GM20431 (cell line): ENCODE measurements around the gene FGD3.

ENCODE experiments used
- in situ Hi-C: fragments of 300-500 bp; cut with MseI, MboI; formaldehyde crosslinking; loops from one replicate; pipeline ENCODE4 v1.15.0; 2020; ENCODE audit warnings: low sequenced_read_pairs; ENCODE audit not compliant: unreplicated experiment

Gene FGD3

DNA sequence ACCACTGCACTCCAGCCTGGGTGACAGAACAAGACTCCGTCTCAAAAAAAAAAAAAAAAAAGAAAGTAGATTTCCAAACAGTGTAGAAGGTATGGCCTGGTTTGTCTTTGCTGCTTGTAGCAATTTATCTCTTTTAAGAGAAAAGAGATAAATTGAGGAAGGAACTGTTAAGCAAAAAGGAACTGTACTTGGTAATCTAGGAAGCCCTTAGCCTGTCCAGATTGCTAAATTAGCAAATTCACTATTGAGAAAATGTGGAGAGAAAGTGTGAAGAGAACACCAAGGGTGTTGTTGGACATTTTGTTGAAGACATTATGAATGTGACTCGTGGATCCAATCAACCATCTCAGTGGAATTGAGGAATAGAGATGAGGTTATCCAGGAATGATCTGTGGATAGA, 98.2 kb downstream of the FGD3 start:
- in situ Hi-C loops: no loop called here

DNA sequence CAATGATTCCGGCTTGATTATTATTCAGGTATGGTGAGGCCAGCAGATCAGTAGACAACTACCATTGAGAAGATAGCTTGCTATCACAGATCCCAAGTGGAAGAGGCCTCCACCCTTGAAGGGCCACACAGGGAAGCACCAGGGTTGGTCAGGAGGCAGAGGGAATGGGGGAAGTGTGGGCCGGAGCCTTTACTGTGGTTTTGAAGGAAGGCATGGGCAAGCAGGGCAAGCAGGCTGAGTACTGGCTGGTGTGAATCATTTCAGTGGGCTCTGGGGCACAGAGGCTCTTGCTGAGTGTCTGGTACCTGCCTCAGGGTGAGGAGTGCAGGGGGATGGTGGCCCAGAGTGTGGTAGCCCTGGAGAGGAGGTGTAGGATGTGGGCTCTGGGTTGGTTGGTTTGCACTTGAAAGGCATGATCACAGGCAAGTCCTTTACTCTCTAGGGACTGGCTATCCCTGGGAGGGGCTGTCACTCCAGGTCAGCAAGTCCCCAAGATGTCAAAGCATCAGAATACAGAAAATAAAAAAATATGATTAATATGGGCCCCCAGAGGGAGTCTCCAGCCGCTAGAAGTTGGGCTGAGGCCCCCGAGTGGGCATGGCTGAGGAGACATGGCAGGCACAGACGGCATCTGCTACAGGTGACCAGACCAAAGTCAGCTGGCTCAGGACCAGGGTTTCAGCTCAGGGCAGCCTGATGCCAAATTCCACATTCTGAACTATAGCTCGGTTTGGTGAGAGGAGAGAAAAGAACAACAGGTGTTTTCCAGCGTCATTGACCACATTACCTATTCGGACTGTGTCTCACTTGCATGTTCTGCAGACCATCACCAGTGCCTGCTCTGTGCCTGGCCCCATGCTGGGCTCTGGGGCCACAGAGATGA, 101.5 kb downstream of the FGD3 start:
- in situ Hi-C loops: no loop called here

DNA sequence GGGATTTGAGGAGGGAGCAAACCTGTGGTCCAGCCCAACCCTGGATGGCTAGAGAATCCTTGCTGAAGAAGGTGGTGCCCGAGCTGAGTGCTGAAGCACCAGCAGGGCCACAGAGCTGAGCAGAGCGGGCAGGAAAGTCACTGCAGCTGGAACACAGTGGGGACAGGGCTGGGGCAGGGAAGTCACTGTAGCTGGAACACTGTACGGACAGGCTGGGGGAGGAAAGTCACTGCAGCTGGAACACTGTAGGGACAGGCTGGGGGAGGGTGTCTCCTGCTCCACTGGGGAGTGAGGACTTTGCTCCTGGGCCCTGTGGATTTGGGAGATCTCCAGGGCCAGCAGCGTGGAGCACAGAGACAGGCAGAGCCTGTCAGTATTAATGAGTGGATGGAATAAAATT, 102.2 kb downstream of the FGD3 start:
- in situ Hi-C loops: no loop called here

DNA sequence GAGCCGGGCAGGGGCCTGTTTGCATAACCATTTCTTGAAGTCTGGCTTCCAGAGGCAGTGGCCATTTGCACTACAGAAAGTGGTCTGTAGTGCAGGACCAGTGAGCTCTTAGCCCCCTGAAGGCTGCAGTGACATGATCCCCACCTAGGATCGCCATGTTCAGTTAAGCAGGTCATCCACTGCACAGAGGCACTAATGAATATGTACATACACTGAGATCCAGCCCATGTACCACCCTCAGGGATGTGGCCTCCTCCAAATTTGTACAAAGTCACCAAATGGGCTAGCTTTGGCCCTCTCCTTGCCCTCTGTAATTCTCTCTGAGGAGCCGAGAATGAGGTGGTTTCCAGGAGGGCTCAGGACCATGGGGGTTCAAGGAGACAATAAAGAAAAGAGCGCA, 102.9 kb downstream of the FGD3 start:
- in situ Hi-C loops: no loop called here

DNA sequence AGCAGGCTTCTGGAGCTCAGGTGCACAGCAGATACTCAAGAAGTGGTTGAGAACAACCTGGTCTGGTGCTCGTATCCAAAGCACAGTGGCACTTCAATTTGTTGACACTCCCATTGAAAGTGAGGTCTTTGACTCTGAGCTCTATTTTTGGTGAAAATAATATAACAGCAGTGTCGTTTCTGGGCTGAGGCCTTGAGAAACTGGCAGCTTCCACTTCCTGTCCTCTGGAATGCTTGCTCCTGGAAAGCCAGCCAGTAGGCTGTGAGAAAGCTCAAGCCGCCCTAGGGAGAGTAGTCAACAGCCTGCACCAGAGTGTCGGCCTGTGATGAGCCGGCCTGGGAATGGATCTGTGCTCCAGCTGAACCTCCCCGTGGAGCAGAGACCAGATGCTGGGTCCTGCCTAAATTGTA, 104.4 kb downstream of the FGD3 start:
- in situ Hi-C loops: no loop called here

DNA sequence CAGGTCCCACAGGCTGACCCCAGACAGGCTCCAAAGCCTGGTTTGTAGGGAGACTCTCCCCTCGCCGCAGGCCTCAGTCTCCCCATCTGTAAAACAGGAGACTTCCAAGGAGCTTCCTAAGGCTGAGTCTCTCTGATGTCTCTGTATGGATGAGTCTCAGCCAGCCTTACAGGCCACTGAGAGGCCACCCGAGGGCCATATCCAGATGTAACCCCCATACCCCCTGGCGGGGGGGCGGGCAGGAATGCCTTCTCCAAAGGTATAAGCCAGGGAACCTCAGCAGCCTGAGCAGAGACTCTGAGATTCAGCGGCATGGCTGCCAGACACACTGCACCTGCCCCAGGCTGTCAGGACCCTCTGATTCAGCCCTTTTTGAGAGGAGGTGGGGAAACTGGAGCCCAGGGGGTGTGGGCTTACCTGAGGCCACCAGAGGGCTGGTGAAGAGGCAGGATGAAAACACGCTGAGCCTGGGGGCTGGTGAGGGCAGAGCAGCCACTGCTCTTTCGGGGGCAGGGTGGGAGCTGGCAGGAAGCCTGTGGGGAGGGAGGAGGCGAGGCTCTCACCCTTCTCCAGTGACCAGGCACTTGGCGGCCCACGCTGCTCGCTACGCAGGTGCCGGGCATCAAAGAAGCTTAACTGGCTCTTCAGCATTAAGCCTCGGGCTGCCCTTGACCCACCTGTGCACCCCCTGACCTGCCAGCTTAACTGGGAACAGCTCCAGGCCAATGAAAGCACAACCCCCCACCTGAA, 105.6 kb downstream of the FGD3 start:
- in situ Hi-C loops: no loop called here

DNA sequence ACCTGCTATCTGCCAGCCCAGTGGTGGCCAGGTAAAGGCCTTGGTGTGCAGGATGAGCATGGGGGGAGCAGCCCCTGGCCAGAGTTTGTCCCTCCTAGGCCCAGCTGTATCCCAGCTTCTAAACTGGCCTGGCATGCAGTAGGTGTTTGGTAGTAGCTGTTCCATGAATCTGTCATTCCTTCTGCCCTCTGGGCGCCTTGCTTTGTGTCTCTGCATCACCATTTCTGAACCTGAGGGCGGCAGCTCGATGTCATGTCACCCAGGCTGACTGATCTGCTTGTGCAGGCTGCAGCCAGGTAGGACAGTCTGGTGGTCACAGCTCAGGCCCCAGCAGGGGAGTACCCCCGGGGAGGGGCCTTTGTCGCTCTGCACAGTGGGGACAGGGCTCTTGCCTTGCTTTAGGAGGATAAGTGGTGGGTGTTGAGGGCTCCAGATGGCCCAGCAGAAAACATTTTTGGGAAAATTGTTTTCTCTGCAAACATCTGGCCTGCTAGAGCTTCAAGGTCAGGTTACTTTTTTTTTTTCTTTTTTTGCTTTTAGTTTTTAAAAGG, 106.5 kb downstream of the FGD3 start:
- in situ Hi-C loops: no loop called here

DNA sequence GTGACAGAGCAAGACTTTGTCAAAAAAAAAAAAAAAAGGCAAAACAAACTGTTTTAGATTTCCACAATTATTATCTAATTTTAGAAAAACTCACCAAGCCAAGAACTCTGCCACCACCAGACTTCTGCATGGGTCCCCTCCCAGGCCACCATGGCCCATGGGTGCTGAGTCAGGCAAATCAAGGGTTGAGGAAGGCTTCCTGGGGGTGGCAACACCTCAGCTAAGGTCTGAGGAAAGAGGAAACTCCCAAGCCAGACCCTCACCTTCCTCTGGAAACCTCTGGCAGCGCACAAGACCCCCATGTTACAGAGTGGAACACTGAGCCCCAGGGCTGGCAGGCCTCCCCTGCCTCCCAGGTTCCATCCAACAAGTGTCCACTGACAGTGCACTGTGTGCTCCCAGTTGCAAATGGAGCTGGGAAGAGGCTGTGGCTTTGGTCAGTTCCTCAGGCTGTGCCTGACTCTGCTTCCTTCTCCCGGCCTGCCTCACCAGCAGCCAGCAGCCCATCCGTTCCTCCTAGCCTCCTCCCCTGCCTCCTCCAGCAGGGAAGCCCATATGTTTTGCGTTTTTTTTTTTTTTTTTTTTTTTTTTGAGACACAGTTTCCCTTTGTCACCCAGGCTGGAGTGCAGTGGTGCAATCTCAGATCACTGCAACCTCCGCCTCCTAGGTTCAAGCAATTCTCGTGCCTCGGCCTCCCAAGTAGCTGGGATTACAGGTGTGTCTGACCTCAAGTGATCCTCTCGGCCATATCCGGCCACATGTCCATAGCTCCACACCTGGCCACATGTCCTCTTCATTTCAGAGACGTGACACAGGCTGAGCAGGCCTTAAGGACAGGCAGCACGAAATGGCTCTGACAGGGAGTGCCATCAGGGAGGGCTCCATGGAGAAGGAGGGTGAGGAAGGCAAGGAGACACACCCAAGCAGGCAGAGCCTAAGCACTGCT, 107.7 kb downstream of the FGD3 start:
- in situ Hi-C loops: no loop called here

DNA sequence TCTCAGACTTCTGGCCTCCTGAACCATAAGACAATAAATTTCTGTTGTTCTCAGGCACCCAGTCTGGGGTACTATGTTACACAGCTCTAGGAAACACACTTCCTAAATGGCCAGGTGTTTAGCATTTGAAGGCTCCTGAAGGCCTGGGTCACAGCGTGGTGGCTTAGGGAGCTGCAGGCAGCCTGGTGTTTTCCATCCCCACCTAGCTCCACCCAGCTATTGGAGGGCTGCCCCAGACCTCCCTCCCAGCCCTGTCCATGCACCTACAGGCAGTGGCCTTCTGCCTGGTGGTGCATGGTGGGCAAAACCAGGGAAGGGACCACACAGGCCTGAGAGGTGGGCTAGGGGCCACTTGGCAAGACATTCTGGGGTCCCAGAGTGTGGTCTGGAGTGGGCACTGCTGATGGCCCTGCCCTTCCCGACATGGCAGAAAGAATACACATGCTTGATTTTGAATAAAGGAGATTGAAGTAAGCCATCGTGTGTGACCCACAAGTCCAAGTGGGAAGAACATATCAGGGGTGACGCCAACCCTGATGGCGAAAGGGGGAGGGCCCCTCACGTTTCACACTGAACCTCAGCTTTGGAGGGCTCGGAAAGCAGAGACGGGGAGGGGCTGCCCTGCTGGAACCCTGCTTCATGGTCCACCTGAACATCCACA, 109.8 kb downstream of the FGD3 start:
- in situ Hi-C loops: no loop called here

DNA sequence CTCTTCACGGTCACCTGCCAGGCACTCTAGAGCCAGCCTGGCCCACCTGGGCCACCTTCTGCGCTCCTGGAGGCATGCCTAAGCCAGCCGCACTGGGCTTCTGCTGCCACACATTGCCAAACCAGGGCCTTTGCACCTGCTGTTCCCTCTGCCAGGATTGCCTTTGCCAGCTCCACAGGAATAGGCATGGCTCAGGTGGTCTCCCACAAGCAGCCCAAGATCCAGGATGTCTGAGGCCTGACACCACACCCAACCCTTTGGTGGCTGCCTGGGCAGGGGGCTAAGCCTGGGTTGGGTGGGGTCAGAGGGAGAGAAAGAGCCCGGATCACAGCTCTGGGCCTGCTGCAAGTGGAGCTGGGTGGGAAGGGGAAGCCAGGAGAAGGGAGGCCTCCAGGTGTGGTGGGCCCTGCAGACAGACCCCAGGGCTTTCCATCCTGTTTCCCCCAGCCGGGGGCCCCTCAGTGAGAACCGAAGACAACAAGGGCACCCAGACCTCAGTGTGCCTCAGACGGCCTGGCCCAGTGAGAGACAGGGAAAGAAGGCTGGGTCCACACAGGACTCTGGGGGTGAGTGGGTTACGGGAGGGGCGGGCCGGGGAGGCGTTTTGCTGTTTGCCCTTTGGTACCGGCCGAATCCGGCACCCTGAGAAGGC, 110.5 kb downstream of the FGD3 start:
- in situ Hi-C loops: no loop called here

DNA sequence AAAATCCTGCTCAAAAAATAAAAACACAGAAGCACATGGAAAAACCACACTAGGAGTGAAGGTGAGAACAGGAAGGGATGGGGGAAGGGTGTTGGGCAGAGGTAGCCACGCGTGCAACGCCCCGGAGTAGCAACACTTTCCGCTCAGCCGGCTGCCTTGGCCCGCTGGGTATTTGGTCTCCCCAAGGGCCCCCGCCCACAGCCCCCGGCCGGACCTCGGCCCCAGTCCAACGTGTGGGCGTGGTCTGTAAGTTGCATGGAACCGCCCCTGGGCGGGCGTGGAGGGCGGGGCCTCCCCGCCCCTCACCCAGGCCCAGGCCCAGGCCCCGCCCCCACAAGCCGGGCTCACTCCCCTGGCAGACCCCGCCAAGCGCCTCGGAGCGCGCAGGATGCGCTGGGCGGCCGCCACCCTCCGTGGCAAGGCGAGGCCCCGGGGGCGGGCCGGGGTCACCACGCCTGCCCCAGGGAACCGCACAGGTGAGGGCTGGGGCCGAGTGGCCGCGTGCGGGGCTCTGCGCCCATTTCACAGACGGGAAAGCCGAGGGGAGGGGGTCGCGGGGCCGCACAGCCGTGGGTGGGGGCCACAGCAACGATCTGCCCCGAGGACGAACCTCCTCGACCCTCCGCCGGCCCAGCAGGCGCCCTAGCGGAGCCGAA, 111.2 kb downstream of the FGD3 start, which contains the start of gene SUSD3:
Gene SUSD3 (plus strand): TSS at position 347 of the 656 bp plus-strand sequence. CDS start 42 bp downstream, at position 389.
- in situ Hi-C loops: no loop called here

DNA sequence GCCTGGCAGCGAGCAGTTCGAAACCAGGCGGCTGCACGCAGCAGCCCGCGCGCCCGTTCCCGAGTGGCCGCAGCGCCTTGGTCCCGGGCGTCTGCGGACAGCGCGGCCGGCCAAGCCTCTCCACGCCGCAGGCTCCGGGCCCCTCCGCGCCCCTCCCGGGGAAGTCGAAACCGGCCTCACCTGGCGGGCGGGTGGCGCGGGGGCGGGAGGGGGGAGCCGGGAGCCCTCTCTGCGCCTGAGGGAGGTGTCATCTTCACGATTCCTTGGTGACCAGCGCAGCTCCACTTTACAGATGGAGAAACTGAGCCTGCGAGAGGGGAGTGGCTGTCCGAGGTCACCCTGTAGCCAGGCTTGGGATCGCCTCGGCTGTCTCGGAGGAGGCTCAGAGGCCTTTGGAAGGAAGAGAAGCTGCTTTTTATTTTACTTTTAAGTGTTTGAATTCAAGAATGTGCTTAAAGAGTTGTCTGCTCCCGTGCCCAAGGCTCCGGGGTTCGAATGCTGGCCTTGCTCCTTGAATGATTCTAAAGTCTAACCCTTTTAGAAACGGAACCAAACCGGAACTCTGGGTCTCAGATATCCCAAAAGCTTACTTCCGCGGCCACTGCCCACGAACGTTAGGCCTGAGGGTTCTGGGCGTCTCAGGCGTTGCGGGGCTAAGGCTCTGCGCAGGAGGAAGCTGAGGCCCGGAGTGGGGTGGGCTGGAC, 111.8 kb downstream of the FGD3 start:
- in situ Hi-C loops: no loop called here

DNA sequence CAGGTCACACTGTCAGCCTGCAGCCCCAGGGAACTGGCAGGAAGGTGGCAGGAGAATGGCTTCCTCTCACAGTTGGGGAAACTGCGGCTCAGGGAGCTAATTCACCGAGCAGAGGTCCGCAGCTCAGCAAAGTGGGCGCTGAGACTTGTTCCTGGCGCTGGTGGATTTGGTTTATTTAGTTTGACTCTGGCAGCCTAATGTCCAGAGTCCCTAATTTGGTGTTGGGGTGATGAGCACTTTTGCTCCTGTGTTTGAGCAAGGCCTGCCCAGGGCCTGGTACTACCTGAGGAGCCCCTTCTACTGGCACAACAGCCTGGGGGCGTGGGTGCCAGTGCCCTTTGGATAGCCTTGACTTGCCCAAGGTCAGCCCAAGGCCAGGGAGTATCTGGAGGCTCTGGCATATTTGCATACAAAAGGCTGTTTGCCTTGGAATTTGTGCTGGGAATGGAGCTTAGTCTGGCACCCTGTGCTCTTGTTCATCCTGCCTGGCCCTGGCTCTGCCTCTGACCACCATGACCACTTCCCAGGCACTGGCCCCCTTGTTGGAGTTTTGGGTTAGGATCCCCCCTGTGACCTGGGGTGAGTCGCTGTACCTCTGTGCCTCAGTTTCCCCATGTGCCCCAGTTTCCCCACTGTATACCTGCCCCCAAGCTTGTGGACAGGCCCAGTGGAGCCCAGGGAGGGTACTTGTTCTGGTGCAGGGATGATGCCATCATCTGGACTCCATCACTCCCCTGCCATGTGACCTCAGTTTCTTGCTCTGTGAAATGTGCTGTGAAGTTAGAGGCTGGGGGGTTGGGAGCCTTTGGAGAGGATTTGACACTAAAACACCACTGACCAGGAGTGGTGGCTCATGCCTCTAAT, 112.6 kb downstream of the FGD3 start:
- in situ Hi-C loops: no loop called here

DNA sequence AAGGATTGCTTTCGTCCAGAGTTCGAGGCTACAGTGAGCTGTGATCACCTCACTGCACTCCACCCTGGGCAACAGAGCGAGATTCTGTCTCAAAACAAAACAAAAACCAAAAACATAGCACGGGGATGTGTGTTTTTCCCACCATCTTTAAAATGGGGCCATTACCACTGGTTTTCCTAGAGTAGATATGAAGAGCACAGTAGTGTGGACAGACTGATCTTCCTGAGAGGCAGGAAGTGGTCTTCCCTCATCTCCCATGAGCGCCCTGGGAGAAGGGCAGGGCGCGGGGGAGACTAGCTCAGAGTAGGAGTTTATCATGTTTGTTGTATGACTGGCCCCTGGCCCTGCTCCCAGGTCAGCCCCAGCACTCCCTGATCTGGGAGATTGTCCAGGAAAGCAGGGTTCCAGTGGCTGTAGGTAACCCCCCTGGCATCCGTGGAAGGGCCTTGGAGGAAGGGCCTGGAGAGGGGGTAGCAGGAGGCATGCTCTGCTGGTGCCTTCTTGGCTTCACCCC, 113.5 kb downstream of the FGD3 start:
- in situ Hi-C loops: no loop called here

DNA sequence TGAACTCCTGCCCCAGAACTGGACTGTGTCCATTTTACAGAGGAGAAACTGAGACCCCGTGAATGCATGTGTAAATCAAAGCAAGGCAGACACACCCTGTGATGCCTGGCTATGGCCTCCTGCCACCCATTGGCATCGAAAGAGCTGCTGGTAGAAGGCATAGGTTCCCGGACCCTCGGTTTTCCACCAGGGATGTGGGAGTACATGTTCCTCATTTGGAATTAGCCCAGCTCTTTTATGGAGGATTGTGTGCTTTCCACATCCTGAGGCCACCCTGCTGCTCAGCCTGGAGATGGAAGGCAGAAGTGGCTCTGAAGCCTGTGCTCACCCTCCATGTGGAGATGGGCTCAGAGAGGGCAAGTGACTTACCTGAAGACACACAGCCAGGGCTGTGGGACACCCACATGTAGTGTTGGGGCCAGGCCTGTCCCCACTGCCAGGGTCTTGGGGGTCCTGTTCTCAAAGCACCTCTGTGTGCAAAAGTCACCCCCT, 114.0 kb downstream of the FGD3 start:
- in situ Hi-C loops: no loop called here
